H1 (cell line): ENCODE results near the gene SERPINA12. TPM values are rescaled to one million over a fixed set of nuclear protein-coding genes. Genes with fewer than 3 reads are reported as not detected.

Experiments
- CTCF ChIA-PET: fragments of 300-600 bp; sonication (Branson Sonifier 250); formaldehyde crosslinking; loops from one replicate; lab custom pipeline; 2021; ENCODE audit not compliant: partially characterized antibody; lab: Charles Lee
- POLR2A ChIA-PET: fragments of 300-600 bp; sonication (Branson Sonifier 250); formaldehyde crosslinking; loops from one replicate; lab custom pipeline; 2021; ENCODE audit warnings: inconsistent platforms; ENCODE audit not compliant: partially characterized antibody; lab: Charles Lee
- DNase-seq, 2 experiments: peaks; one replicate each; pipeline versions ENCODE4 v3.0.0 to v3.0.0-alpha.2; 2010 to 2022; ENCODE audit warnings: low spot score in 2 of 2, low read depth in 1 of 2, mixed read lengths in 1 of 2
- FAIRE-seq: peaks from 2 replicates; lab custom pipeline; 2011; peaks lifted over from hg19 to GRCh38; lab: Jason Lieb, UNC
- H2AFZ ChIP-seq: 2 replicates; pipeline ENCODE4 v1.8.1; 2012; ENCODE audit warnings: low read length, inconsistent platforms
- H2AK5ac ChIP-seq: 2 replicates; pipeline ENCODE4 v1.6.1; 2013; ENCODE audit warnings: low read depth, low read length
- H2BK120ac ChIP-seq: replicated peaks from 2 replicates; pipeline ENCODE3; 2013; ENCODE audit warnings: low read depth, low read length, inconsistent platforms
- H2BK12ac ChIP-seq: 2 replicates; pipeline ENCODE4 v1.6.1; 2013; ENCODE audit warnings: low read depth, low read length
- H2BK15ac ChIP-seq: 2 replicates; pipeline ENCODE4 v1.6.1; 2013; ENCODE audit warnings: low read length
- H2BK20ac ChIP-seq: 2 replicates; pipeline ENCODE4 v1.6.1; 2013; ENCODE audit warnings: low read length
- H2BK5ac ChIP-seq: 2 replicates; pipeline ENCODE4 v1.6.1; 2013; ENCODE audit warnings: low read depth, low read length
- H3K14ac ChIP-seq: 2 replicates; pipeline ENCODE4 v1.6.1; 2013; ENCODE audit warnings: inconsistent platforms; ENCODE audit not compliant: insufficient read length
- H3K18ac ChIP-seq: 2 replicates; pipeline ENCODE4 v1.6.1; 2013; ENCODE audit warnings: low read length; ENCODE audit errors: extremely low read depth
- H3K23ac ChIP-seq: 2 replicates; pipeline ENCODE4 v1.6.1; 2013; ENCODE audit warnings: inconsistent platforms; ENCODE audit not compliant: insufficient read length
- H3K23me2 ChIP-seq: 2 replicates; pipeline ENCODE4 v1.6.1; 2013; ENCODE audit warnings: low read depth, low read length
- H3K27ac ChIP-seq: 2 replicates; pipeline ENCODE4 v1.6.1; 2011; ENCODE audit warnings: low read depth, low read length, inconsistent platforms
- H3K27me3 ChIP-seq, 4 experiments: replicated peaks in 1 of 4; 1 replicate in 1 of 4; 2 replicates in 3 of 4; pipeline versions ENCODE4 v1.6.1 to v1.8.1; 2011 to 2013; ENCODE audit warnings: low read length in 3 of 4, mild to moderate bottlenecking in 3 of 4, inconsistent platforms in 2 of 4, mixed read lengths in 2 of 4, moderate library complexity in 1 of 4; ENCODE audit not compliant: control insufficient read depth in 3 of 4, insufficient read depth in 3 of 4; ENCODE audit errors: extremely low read depth in 1 of 4
- H3K36me3 ChIP-seq, 4 experiments: 2 replicates each; pipeline versions ENCODE4 v1.6.1 to v1.8.1; 2011 to 2013; ENCODE audit warnings: mild to moderate bottlenecking in 4 of 4, low read length in 3 of 4, moderate library complexity in 2 of 4, control low read depth in 1 of 4, inconsistent platforms in 1 of 4; ENCODE audit not compliant: insufficient read depth in 4 of 4, control insufficient read depth in 2 of 4
- H3K4ac ChIP-seq: replicated peaks from 2 replicates; pipeline ENCODE3; 2013; ENCODE audit warnings: low read length, low read depth, mixed read lengths, inconsistent platforms; ENCODE audit not compliant: insufficient read length
- H3K4me1 ChIP-seq, 4 experiments: replicated peaks in 1 of 4; 1 replicate in 1 of 4; 2 replicates in 3 of 4; pipeline versions ENCODE4 v1.6.1 to v1.8.1; 2011 to 2013; ENCODE audit warnings: low read length in 3 of 4, inconsistent platforms in 2 of 4, mixed read lengths in 1 of 4; ENCODE audit not compliant: insufficient read depth in 4 of 4, control insufficient read depth in 3 of 4
- H3K4me2 ChIP-seq, 2 experiments: 2 replicates each; pipeline versions ENCODE4 v1.6.1 to v1.8.1; 2011 to 2013; ENCODE audit warnings: low read depth in 2 of 2, low read length in 2 of 2, control low read depth in 1 of 2, inconsistent platforms in 1 of 2, mild to moderate bottlenecking in 1 of 2; ENCODE audit not compliant: insufficient read depth in 1 of 2
- H3K4me3 ChIP-seq, 4 experiments: fragments of 200-600, 300-600 bp in 1 of 4; sonication (generic), shearing (Covaris generic), sonication (Bioruptor Twin) in 1 of 4; 2 replicates each; pipeline versions ENCODE4 v1.5.1 to v1.8.1; 2011 to 2016; ENCODE audit warnings: low read length in 4 of 4, low read depth in 3 of 4, control low read depth in 2 of 4, inconsistent platforms in 2 of 4, mild to moderate bottlenecking in 2 of 4, mixed read lengths in 1 of 4, moderate library complexity in 1 of 4; ENCODE audit not compliant: insufficient read depth in 2 of 4; ENCODE audit errors: extremely low read depth in 1 of 4
- H3K56ac ChIP-seq: replicated peaks from 2 replicates; pipeline ENCODE3; 2013; ENCODE audit warnings: low read depth, mild to moderate bottlenecking, mixed read lengths, low read length, inconsistent platforms; ENCODE audit not compliant: insufficient read length
- H3K79me1 ChIP-seq: 2 replicates; pipeline ENCODE4 v1.6.1; 2013; ENCODE audit warnings: low read depth, low read length, control low read depth
- H3K79me2 ChIP-seq, 2 experiments: 2 replicates each; pipeline versions ENCODE4 v1.6.1 to v1.8.1; 2012 to 2013; ENCODE audit warnings: low read length in 2 of 2, mild to moderate bottlenecking in 2 of 2, inconsistent platforms in 1 of 2; ENCODE audit not compliant: insufficient read depth in 2 of 2, control insufficient read depth in 1 of 2
- H3K9ac ChIP-seq, 4 experiments: replicated peaks in 1 of 4; 1 replicate in 1 of 4; 2 replicates in 3 of 4; pipeline versions ENCODE4 v1.6.1 to v1.8.1; 2011 to 2013; ENCODE audit warnings: low read depth in 3 of 4, low read length in 3 of 4, control low read depth in 2 of 4, mild to moderate bottlenecking in 2 of 4, moderate library complexity in 2 of 4, inconsistent platforms in 1 of 4; ENCODE audit errors: extremely low read depth in 1 of 4
- H3K9me3 ChIP-seq, 2 experiments: 2 replicates each; pipeline versions ENCODE4 v1.6.1 to v1.8.1; 2012 to 2013; ENCODE audit warnings: mild to moderate bottlenecking in 2 of 2, moderate library complexity in 2 of 2, control low read depth in 1 of 2, inconsistent platforms in 1 of 2, low read depth in 1 of 2, low read length in 1 of 2, mixed read lengths in 1 of 2; ENCODE audit not compliant: insufficient read depth in 2 of 2
- H4K20me1 ChIP-seq, 2 experiments: replicated peaks in 1 of 2; 2 replicates each; pipeline versions ENCODE3 to v1.8.1; 2011 to 2013; ENCODE audit warnings: inconsistent platforms in 2 of 2, low read length in 2 of 2, mild to moderate bottlenecking in 1 of 2; ENCODE audit not compliant: insufficient read depth in 2 of 2, control insufficient read depth in 1 of 2
- H4K5ac ChIP-seq: 2 replicates; pipeline ENCODE4 v1.6.1; 2013; ENCODE audit warnings: low read length, low read depth, mixed read lengths, inconsistent platforms; ENCODE audit not compliant: insufficient read length
- H4K8ac ChIP-seq: 2 replicates; pipeline ENCODE4 v1.8.0; 2013; ENCODE audit warnings: mild to moderate bottlenecking, moderate library complexity, low read length, inconsistent platforms; ENCODE audit not compliant: insufficient read depth; ENCODE audit errors: extremely low read depth
- H4K91ac ChIP-seq: replicated peaks from 2 replicates; pipeline ENCODE3; 2013; ENCODE audit warnings: low read length, mixed read lengths, inconsistent platforms; ENCODE audit not compliant: insufficient read length
- CHD2 ChIP-seq: IDR thresholded peaks from 2 replicates; pipeline ENCODE4 v1.6.1; 2012; ENCODE audit warnings: low read length, improper control_type of control experiment
- CREB1 ChIP-seq: IDR thresholded peaks from 2 replicates; pipeline ENCODE4 v1.6.1; 2012; ENCODE audit warnings: inconsistent platforms
- E2F6 ChIP-seq: IDR thresholded peaks from 2 replicates; pipeline ENCODE4 v1.6.1; 2012; ENCODE audit warnings: inconsistent platforms
- EGR1 ChIP-seq: IDR thresholded peaks from 2 replicates; pipeline ENCODE4 v1.6.1; 2011; ENCODE audit warnings: low read depth, low read length, borderline replicate concordance
- HDAC2 ChIP-seq, 2 experiments: fragments of 300-600 bp in 1 of 2; sonication (generic) in 1 of 2; IDR thresholded peaks; 2 replicates each; pipeline ENCODE4 v1.6.1; 2011 to 2012; ENCODE audit warnings: low read depth in 2 of 2, low read length in 2 of 2, mild to moderate bottlenecking in 2 of 2, moderate library complexity in 2 of 2, borderline replicate concordance in 1 of 2, inconsistent platforms in 1 of 2
- KDM4A ChIP-seq: IDR thresholded peaks from one replicate; pipeline ENCODE4 v1.7.1; 2012; ENCODE audit warnings: low read depth, mild to moderate bottlenecking, moderate library complexity, low read length, inconsistent platforms; ENCODE audit not compliant: severe bottlenecking
- NRF1 ChIP-seq: IDR thresholded peaks from 2 replicates; pipeline ENCODE4 v1.6.1; 2011; ENCODE audit warnings: mild to moderate bottlenecking, low read depth, low read length, improper control_type of control experiment
- SAP30 ChIP-seq: fragments of 300-600 bp; sonication (generic); IDR thresholded peaks from 2 replicates; pipeline ENCODE4 v1.7.1; 2012; ENCODE audit warnings: low read length, moderate library complexity, mild to moderate bottlenecking, inconsistent platforms; ENCODE audit not compliant: insufficient read depth, insufficient replicate concordance
- SUZ12 ChIP-seq: fragments of 200-600 bp; sonication (generic); IDR thresholded peaks from 2 replicates; pipeline ENCODE4 v1.6.1; 2012; ENCODE audit warnings: mild to moderate bottlenecking, inconsistent platforms, low read length, moderate library complexity, mixed read lengths
- WGBS, 2 experiments: shearing (Covaris generic) in 1 of 2; methylation state at CpG; one replicate each; pipeline versions ENCODE4 v1.1.6 to v1.1.7; 2013 to 2015; ENCODE audit warnings: low lambda C conversion rate in 2 of 2, mixed read lengths in 2 of 2, inconsistent platforms in 1 of 2, low coverage in 1 of 2, missing lambda C conversion rate in 1 of 2; ENCODE audit not compliant: insufficient replicate concordance in 2 of 2, insufficient coverage in 1 of 2, insufficient read length in 1 of 2; ENCODE audit errors: extremely low coverage in 1 of 2, missing lambda C conversion rate in 1 of 2; 5-methylcytosine and 5-hydroxymethylcytosine counted together
- polyA plus RNA-seq, 7 experiments: library from polyadenylated mRNA; depleted of rRNA in 3 of 7; stranded (reverse) in 5 of 7; unstranded in 2 of 7; fragments of >200 nt in 5 of 7; fragments of 200-250 nt in 2 of 7; gene quantifications; 1 replicate in 5 of 7; 2 replicates in 1 of 7; 4 replicates in 1 of 7; pipeline versions ENCODE4 v1.2.1 to v1.2.3, GENCODE V29; 2011 to 2013; ENCODE audit warnings: missing spikeins in 2 of 7, mixed read lengths in 2 of 7
- total RNA-seq: library from RNA; stranded (reverse); fragmentation: NEBNext Ultra II Directional; extraction: Animal tissue kit (Norgen Biotek cat#: 25700); gene quantifications from 2 replicates; pipeline ENCODE4 v1.2.1, GENCODE V29; 2021

Gene SERPINA12
- total and polyA plus RNA-seq, 2 of the 8 experiments (the other 6 are each of a cell fraction or from before 2014, with no cell fraction given), result not detected

- no peak overlapping the region for H4K91ac ChIP-seq
- no peak for TF ChIP-seq CREB1
- no peak for TF ChIP-seq NRF1
- TF ChIP-seq HDAC2 (IDR thresholded peaks at IDR 0.05; ENCODE audit: borderline replicate concordance in 1 of 2, low read depth in 2 of 2, low read length in 2 of 2), result no peak
- TF ChIP-seq E2F6, result no peak
- TF ChIP-seq EGR1, result no peak
- no peak for TF ChIP-seq CHD2
- TF ChIP-seq KDM4A, result no peak
- no peak for TF ChIP-seq SAP30
- no peak for TF ChIP-seq SUZ12
- TF ChIP-seq, all 59 proteins: peak for 0
- H3K36me3 ChIP-seq, result no peaks in the 10 kb centered on the region; a peak in 1 of 8 replicates
- no peak overlapping the region for H4K8ac ChIP-seq
- H2AK5ac ChIP-seq, result no peak overlapping the region
- WGBS, 2 experiments, result 92% methylated on average over 7 of the region's 7 CpGs; no CpG with 5 or more reads in 1 of the 2 experiments
- no peak overlapping the region for H3K4ac ChIP-seq
- no peak overlapping the region for H3K56ac ChIP-seq
- no peak overlapping the region; the same call in 1 of the 2 replicates for H2BK15ac ChIP-seq
- POLR2A ChIA-PET, result no interaction called here
- no peak overlapping the region for H3K4me3 ChIP-seq
- H3K4me1 ChIP-seq, result peaks cover 0 to 12% (median 3%) of the 10 kb centered on the region in 4 experiments; a peak in 4 of 7 replicates
- H4K5ac ChIP-seq, result no peak overlapping the region
- no peak overlapping the region for H3K4me2 ChIP-seq
- H3K23ac ChIP-seq, result no peak overlapping the region
- H3K27ac ChIP-seq, result no peak overlapping the region
- H2BK20ac ChIP-seq, result no peak overlapping the region
- peaks cover 6% of the 10 kb centered on the region; the same call in 1 of the 2 replicates for H3K23me2 ChIP-seq
- peaks cover 0 to 5% of the 10 kb centered on the region in 2 experiments for H4K20me1 ChIP-seq
- no peak overlapping the region for H3K14ac ChIP-seq
- no peaks in the 10 kb centered on the region; the same call in 1 of the 2 replicates for H3K79me1 ChIP-seq
- no peak overlapping the region for H2BK5ac ChIP-seq
- H2AFZ ChIP-seq, result no peak overlapping the region
- H3K9ac ChIP-seq, result no peak overlapping the region
- peaks cover 0 to 2% of the 10 kb centered on the region in 2 experiments; a peak in 1 of 4 replicates for H3K9me3 ChIP-seq
- no peaks in the 10 kb centered on the region for H3K79me2 ChIP-seq
- FAIRE-seq (no peak), DNase-seq (no peak)
- H2BK120ac ChIP-seq, result no peak overlapping the region
- H2BK12ac ChIP-seq, result no peak overlapping the region
- no peak overlapping the region for H3K18ac ChIP-seq
- H3K27me3 ChIP-seq, result no peaks in the 10 kb centered on the region
- CTCF ChIA-PET, result no interaction called here
These were observed 5.1 kb upstream of the SERPINA12 start for GRCh38 chr14:94514351-94514750.
